Activated CD8-positive, alpha-beta T cell treated with anti-CD3 and anti-CD28 coated beads, Interleukin-2, amount 10 ng/mL, durations not matched to agents 7 days and 5 days (primary cell): ENCODE measurements around the gene FBL. TPM values are rescaled to one million over a fixed set of nuclear protein-coding genes. Genes with fewer than 3 reads are reported as not detected.
"Not testable (repeated sequence)": the region's sequence is repeated elsewhere in the genome, so short reads cannot be mapped to it uniquely, and the experiment has no call there.

ENCODE experiments used
- ATAC-seq: fragments of 150-1000 bp; cut with Tn5 transposase; one replicate; pipeline ENCODE4 v1.10.0; 2021; ENCODE audit warnings: moderate library complexity
- CTCF ChIA-PET: fragments of 350-600 bp; sonication (Branson Sonifier 250); formaldehyde crosslinking; loops from one replicate; lab custom pipeline; 2021; ENCODE audit warnings: antibody characterized with exemption; lab: Charles Lee
- POLR2A ChIA-PET: fragments of 350-600 bp; sonication (Branson Sonifier 250); formaldehyde crosslinking; loops from one replicate; lab custom pipeline; 2021; ENCODE audit warnings: antibody characterized with exemption; lab: Charles Lee
- DNase-seq: peaks from one replicate; pipeline ENCODE4 v3.0.0-alpha.2; 2020
- H3K27ac Mint-ChIP-seq: one replicate; pipeline ENCODE4 v1.8.0; 2021; ENCODE audit warnings: mild to moderate bottlenecking, mixed read lengths
- H3K27me3 Mint-ChIP-seq: one replicate; pipeline ENCODE4 v1.8.0; 2021; ENCODE audit warnings: low read depth, mixed read lengths
- H3K36me3 Mint-ChIP-seq: one replicate; pipeline ENCODE4 v1.8.0; 2021; ENCODE audit warnings: low read depth, mixed read lengths
- H3K4me1 Mint-ChIP-seq: one replicate; pipeline ENCODE4 v1.8.0; 2021; ENCODE audit warnings: low read depth, mixed read lengths
- H3K4me3 Mint-ChIP-seq: one replicate; pipeline ENCODE4 v1.8.0; 2021; ENCODE audit warnings: mild to moderate bottlenecking, mixed read lengths
- H3K9me3 Mint-ChIP-seq: one replicate; pipeline ENCODE4 v1.8.0; 2022; ENCODE audit warnings: mixed read lengths; ENCODE audit not compliant: insufficient read depth
- total RNA-seq, 2 experiments: library from RNA; stranded (reverse); gene quantifications; one replicate each; pipeline ENCODE4 v1.2.3, GENCODE V29; 2021

Gene FBL
- total RNA-seq, 2 experiments from 2014 or later: 385 to 399 TPM

GRCh38 chr19:39885821-39886554 lies 39.8 kb upstream of the FBL start:
- H3K27ac Mint-ChIP-seq, H3K4me1 Mint-ChIP-seq, ATAC-seq, H3K4me3 Mint-ChIP-seq, H3K36me3 Mint-ChIP-seq, DNase-seq, H3K27me3 Mint-ChIP-seq, POLR2A ChIA-PET, CTCF ChIA-PET, H3K9me3 Mint-ChIP-seq: not testable (repeated sequence)

DNA sequence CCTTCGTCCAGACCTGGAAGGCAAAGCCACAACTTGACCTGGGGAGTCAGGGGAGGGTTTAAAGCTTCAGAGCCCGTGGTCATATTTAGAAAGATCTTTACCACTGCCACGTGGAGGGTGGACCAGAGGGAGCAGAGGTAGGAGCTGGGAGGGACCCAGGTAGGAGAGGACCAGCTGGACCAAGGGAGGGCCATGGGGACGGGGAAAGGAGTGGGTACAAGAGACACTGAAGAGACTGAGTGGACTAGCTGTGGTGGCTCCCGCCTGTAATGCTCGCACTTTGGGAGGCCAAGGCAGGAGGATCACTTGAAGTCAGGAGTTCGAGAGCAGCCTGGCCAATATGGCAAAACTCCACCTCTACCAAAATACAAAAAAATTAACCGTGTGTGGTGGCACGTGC lies 38.5 kb upstream of the FBL start:
- H3K36me3 Mint-ChIP-seq, CTCF ChIA-PET, H3K4me1 Mint-ChIP-seq, H3K9me3 Mint-ChIP-seq, H3K27me3 Mint-ChIP-seq, ATAC-seq, H3K27ac Mint-ChIP-seq, POLR2A ChIA-PET, H3K4me3 Mint-ChIP-seq, DNase-seq: not testable (repeated sequence)

GRCh38 chr19:39882645-39883044 lies 36.5 kb upstream of the FBL start:
- ATAC-seq, CTCF ChIA-PET, DNase-seq, POLR2A ChIA-PET, H3K4me1 Mint-ChIP-seq, H3K36me3 Mint-ChIP-seq, H3K9me3 Mint-ChIP-seq, H3K4me3 Mint-ChIP-seq, H3K27me3 Mint-ChIP-seq, H3K27ac Mint-ChIP-seq: not testable (repeated sequence)

GRCh38 chr19:39881495-39882110 lies 35.4 kb upstream of the FBL start:
- H3K4me1 Mint-ChIP-seq, H3K27me3 Mint-ChIP-seq, H3K4me3 Mint-ChIP-seq, H3K36me3 Mint-ChIP-seq, H3K9me3 Mint-ChIP-seq, POLR2A ChIA-PET: not testable (repeated sequence)
- CTCF ChIA-PET: interaction anchor here (0.8 kb wide), 1 partner anchor 89 kb away, joined by 3 read pairs; no protein-coding TSS in a partner anchor
- ATAC-seq (peak; percentile 80), DNase-seq (peak; percentile 52)
- H3K27ac Mint-ChIP-seq: peak overlapping the region; percentile 11

- H3K4me1 Mint-ChIP-seq, ATAC-seq, DNase-seq, H3K27me3 Mint-ChIP-seq, H3K4me3 Mint-ChIP-seq, H3K9me3 Mint-ChIP-seq, H3K36me3 Mint-ChIP-seq, H3K27ac Mint-ChIP-seq, CTCF ChIA-PET, POLR2A ChIA-PET: not testable (repeated sequence)
These were observed 34.1 kb upstream of the FBL start for GRCh38 chr19:39880241-39880640.

DNA sequence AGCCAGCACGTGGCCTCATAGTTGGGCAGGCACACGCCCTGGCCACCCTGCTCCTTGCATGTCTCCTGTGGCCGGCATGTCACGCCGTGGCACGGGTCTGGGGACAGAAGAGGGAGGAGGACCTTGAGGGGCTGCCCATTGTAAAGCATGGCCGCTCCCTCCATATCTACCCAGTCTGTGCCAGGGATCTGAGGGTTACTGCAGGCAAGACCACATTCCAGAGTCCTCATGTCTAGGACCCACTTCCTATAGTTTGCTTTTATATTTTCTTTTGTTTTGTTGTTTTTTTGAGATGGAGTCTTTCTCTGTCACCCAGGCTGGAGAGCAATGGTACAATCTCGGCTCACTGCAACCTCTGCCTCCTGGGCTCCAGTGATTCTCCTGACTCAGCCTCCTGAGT lies 33.6 kb upstream of the FBL start:
- DNase-seq, H3K4me1 Mint-ChIP-seq, POLR2A ChIA-PET, H3K27ac Mint-ChIP-seq, H3K9me3 Mint-ChIP-seq, H3K4me3 Mint-ChIP-seq, CTCF ChIA-PET, ATAC-seq, H3K36me3 Mint-ChIP-seq, H3K27me3 Mint-ChIP-seq: not testable (repeated sequence)

DNA sequence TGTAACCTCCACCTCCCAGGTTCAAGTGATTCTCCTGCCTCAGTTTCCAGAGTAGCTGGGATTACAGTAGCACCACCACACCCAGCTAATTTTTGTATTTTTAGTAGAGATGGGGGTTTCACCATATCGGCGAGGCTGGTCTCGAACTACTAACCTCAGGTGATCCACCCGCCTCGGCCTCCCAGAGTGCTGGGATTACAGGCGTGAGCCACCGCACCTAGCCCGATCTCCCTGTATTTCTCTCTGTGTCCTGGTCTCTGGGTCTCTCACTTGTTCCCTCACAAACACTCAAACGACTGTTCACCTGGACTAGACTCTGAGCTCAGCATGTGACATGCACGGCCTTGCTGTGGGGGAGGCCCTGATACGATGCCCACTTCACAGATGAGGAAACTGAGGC lies 32.7 kb upstream of the FBL start:
- ATAC-seq, H3K4me3 Mint-ChIP-seq, H3K36me3 Mint-ChIP-seq, H3K27ac Mint-ChIP-seq, H3K4me1 Mint-ChIP-seq, DNase-seq, POLR2A ChIA-PET, H3K27me3 Mint-ChIP-seq, H3K9me3 Mint-ChIP-seq: not testable (repeated sequence)
- CTCF ChIA-PET: interaction anchor here (0.9 kb wide), 1 partner anchor 92 kb away, joined by 3 read pairs; the partner anchor contains the start of gene PSMC4

DNA sequence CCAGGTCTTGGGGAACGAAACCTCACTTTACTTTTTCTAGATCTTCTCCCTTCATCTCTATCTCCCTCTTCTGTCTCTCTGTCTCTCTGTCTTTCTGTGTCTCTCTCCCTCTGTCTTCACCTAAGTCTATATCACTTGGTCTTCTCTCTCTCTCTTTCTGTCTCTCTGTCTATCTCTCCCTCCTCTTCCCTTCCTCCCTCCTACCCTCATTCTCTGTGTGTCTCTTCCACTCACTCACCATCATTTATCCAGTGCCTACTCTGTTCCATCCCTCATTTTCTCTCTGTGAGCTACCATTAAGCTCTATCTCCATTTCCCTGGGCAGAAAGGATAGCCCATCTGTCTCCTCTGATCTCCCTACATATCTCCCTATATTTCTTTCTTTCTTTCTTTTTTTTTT lies 32.2 kb upstream of the FBL start:
- H3K4me1 Mint-ChIP-seq: peaks cover 2% of the 10 kb centered on the region
- POLR2A ChIA-PET: no interaction called here
- no peaks in the 10 kb centered on the region for H3K9me3 Mint-ChIP-seq
- ATAC-seq (no peak), DNase-seq (no peak)
- CTCF ChIA-PET: no interaction called here
- H3K27me3 Mint-ChIP-seq: no peaks in the 10 kb centered on the region
- H3K36me3 Mint-ChIP-seq: no peaks in the 10 kb centered on the region
- no peak overlapping the region for H3K27ac Mint-ChIP-seq
- no peak overlapping the region for H3K4me3 Mint-ChIP-seq

GRCh38 chr19:39877982-39878381 lies 31.8 kb upstream of the FBL start:
- ATAC-seq, POLR2A ChIA-PET, H3K4me1 Mint-ChIP-seq, H3K9me3 Mint-ChIP-seq, H3K36me3 Mint-ChIP-seq, H3K27ac Mint-ChIP-seq, H3K4me3 Mint-ChIP-seq, CTCF ChIA-PET, H3K27me3 Mint-ChIP-seq, DNase-seq: not testable (repeated sequence)

DNA sequence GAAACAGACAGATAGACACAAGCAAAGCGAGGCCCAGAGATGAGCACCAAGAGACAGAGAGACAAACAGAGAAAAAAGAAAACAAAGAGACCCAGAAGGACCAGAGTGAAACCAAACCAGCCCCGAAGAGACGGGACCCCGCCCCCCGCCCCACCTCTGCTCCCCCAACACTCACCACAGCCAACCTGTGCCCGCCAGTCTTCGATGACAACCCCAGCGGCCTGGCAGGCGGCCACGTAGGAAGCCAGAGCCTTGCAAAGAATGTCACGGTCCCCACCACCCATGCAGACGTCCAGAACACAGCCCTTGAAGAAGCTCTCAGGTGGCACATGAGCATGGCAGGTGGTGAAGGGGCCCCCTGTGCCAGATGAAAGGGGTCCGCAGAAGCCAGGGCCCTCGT lies 31.3 kb upstream of the FBL start:
- H3K27ac Mint-ChIP-seq, H3K27me3 Mint-ChIP-seq, POLR2A ChIA-PET, H3K9me3 Mint-ChIP-seq, H3K36me3 Mint-ChIP-seq, H3K4me3 Mint-ChIP-seq, H3K4me1 Mint-ChIP-seq, CTCF ChIA-PET: not testable (repeated sequence)
- ATAC-seq: peak; percentile 22
- DNase-seq: peak; percentile 32

GRCh38 chr19:39876486-39876885 lies 30.3 kb upstream of the FBL start:
- DNase-seq, H3K4me1 Mint-ChIP-seq, POLR2A ChIA-PET, H3K36me3 Mint-ChIP-seq, H3K9me3 Mint-ChIP-seq, H3K27me3 Mint-ChIP-seq, CTCF ChIA-PET, ATAC-seq, H3K4me3 Mint-ChIP-seq, H3K27ac Mint-ChIP-seq: not testable (repeated sequence)

DNA sequence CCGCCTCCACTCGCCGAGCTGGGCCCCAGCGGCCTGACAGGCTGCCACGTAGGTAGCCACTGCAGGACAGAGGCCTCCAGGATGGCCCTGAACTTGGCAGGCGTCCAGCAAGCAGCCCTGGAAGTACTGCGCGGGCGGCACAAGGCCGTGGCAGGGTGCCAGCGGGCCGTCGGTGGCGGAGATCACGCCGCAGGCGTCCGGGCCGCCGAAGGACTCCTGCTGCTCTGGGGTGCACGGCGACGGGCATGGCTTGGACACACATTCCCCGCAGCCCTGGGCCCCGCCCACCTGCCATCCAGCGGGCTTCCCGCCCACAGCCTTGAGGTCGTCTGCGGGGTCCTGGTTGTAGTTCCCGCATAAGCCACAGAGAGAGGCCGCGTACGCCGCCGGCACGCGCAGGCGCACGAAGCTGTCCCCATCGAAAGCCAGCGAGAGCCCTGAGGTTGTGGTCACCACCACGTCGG lies 29.3 kb upstream of the FBL start:
- H3K36me3 Mint-ChIP-seq, H3K9me3 Mint-ChIP-seq, H3K27me3 Mint-ChIP-seq, CTCF ChIA-PET, DNase-seq, H3K27ac Mint-ChIP-seq, H3K4me3 Mint-ChIP-seq, ATAC-seq, POLR2A ChIA-PET, H3K4me1 Mint-ChIP-seq: not testable (repeated sequence)
